ENCODE measurements around the gene ZSCAN31. TPM values are rescaled to one million over a fixed set of nuclear protein-coding genes. Genes with fewer than 3 reads are reported as not detected.

ZSCAN31 gene
- polyA plus RNA-seq, 1 of the 3 experiments (the other 2 are of a cell fraction) = 1.9 TPM

GRCh38 chr6:28349892-28350737 is 14.2 kb upstream of the ZSCAN31 start, which contains the start of gene ZKSCAN3 (continued):
- TF ChIP-seq, protein P1, sequence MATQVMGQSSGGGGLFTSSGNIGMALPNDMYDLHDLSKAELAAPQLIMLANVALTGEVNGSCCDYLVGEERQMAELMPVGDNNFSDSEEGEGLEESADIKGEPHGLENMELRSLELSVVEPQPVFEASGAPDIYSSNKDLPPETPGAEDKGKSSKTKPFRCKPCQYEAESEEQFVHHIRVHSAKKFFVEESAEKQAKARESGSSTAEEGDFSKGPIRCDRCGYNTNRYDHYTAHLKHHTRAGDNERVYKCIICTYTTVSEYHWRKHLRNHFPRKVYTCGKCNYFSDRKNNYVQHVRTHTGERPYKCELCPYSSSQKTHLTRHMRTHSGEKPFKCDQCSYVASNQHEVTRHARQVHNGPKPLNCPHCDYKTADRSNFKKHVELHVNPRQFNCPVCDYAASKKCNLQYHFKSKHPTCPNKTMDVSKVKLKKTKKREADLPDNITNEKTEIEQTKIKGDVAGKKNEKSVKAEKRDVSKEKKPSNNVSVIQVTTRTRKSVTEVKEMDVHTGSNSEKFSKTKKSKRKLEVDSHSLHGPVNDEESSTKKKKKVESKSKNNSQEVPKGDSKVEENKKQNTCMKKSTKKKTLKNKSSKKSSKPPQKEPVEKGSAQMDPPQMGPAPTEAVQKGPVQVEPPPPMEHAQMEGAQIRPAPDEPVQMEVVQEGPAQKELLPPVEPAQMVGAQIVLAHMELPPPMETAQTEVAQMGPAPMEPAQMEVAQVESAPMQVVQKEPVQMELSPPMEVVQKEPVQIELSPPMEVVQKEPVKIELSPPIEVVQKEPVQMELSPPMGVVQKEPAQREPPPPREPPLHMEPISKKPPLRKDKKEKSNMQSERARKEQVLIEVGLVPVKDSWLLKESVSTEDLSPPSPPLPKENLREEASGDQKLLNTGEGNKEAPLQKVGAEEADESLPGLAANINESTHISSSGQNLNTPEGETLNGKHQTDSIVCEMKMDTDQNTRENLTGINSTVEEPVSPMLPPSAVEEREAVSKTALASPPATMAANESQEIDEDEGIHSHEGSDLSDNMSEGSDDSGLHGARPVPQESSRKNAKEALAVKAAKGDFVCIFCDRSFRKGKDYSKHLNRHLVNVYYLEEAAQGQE (IDR thresholded peaks at IDR 0.05; ENCODE audit: low read depth, low read length) = 0 out of 2 replicates have a peak, but pooled peaks have one; percentile 28
- TF ChIP-seq FOSL2 (IDR thresholded peaks at IDR 0.05; ENCODE audit: borderline replicate concordance, low read depth) (no peak), POLR2AphosphoS5 (IDR thresholded peaks at IDR 0.05; ENCODE audit: low read depth, low read length) (peak; percentile 81), CHD2 (IDR thresholded peaks at IDR 0.05; ENCODE audit: low read length, partially characterized antibody) (peak; percentile 52), EP300 (IDR thresholded peaks at IDR 0.05; ENCODE audit: borderline replicate concordance in 1 of 2, low read depth in 1 of 2, low read length in 1 of 2) (no peak), SMC3 (IDR thresholded peaks at IDR 0.05; ENCODE audit: low read depth, low read length) (no peak), MEF2A (IDR thresholded peaks at IDR 0.05; ENCODE audit: borderline replicate concordance, low read depth) (no peak), RCOR1 (IDR thresholded peaks at IDR 0.05; ENCODE audit: low read length) (no peak; the same call in 1 of the 2 replicates), NFIC (IDR thresholded peaks at IDR 0.05; ENCODE audit: borderline replicate concordance) (0 out of 2 replicates have a peak, but pooled peaks have one; percentile 46), USF1 (IDR thresholded peaks at IDR 0.05; ENCODE audit: borderline replicate concordance, low read depth) (no peak), MAX (IDR thresholded peaks at IDR 0.05; ENCODE audit: low read depth) (peak; percentile 40; the same call in 1 of the 2 replicates), SIN3A (IDR thresholded peaks at IDR 0.05; ENCODE audit: borderline replicate concordance, low read depth, low read length) (peak; percentile 60; the same call in 1 of the 2 replicates), GATA2 (CRISPR knock-in tag; IDR thresholded peaks at IDR 0.05) (no peak), RFX5 (IDR thresholded peaks at IDR 0.05; ENCODE audit: low read length) (no peak), MXI1 (IDR thresholded peaks at IDR 0.05; ENCODE audit: low read depth, low read length) (peak; percentile 13; the same call in 1 of the 2 replicates), GABPA (IDR thresholded peaks at IDR 0.05; ENCODE audit: low read depth) (peak; percentile 78), ELF1 (IDR thresholded peaks at IDR 0.05) (peak; percentile 87)
- TF ChIP-seq, protein P2, sequence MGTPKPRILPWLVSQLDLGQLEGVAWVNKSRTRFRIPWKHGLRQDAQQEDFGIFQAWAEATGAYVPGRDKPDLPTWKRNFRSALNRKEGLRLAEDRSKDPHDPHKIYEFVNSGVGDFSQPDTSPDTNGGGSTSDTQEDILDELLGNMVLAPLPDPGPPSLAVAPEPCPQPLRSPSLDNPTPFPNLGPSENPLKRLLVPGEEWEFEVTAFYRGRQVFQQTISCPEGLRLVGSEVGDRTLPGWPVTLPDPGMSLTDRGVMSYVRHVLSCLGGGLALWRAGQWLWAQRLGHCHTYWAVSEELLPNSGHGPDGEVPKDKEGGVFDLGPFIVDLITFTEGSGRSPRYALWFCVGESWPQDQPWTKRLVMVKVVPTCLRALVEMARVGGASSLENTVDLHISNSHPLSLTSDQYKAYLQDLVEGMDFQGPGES (IDR thresholded peaks at IDR 0.05; ENCODE audit: low read depth, low read length) = no peak
